Body of pancreas (tissue), 4 donors: ENCODE data around the gene ZRANB1. TPM values are rescaled to one million over a fixed set of nuclear protein-coding genes. Genes with fewer than 3 reads are reported as not detected.

ENCODE experiments used
- ATAC-seq: fragments of 150-250 bp; one replicate; pipeline ENCODE4 v1.9.1; 2016
- DNase-seq, 4 donors: peaks; one replicate each; pipeline ENCODE4 v3.0.0-alpha.2; 2019
- H3K27ac ChIP-seq, 4 donors: fragments of 200-600 bp; sonication (generic); 1 replicate in 3 of 4; 2 replicates in 1 of 4; pipeline versions ENCODE4 v1.5.1 to v1.6.1; 2016 to 2019; ENCODE audit warnings: mild to moderate bottlenecking in 1 of 4, mixed read lengths in 1 of 4, moderate library complexity in 1 of 4
- H3K27me3 ChIP-seq, 2 donors: fragments of 200-600 bp; sonication (generic); one replicate each; pipeline ENCODE4 v1.6.0; 2016; ENCODE audit warnings: mild to moderate bottlenecking in 1 of 2
- H3K36me3 ChIP-seq, 2 donors: fragments of 200-600 bp; sonication (generic); replicated peaks in 1 of 2; 2 replicates each; pipeline ENCODE4 v1.5.1; 2016; ENCODE audit warnings: low read depth in 2 of 2; ENCODE audit not compliant: insufficient read depth in 1 of 2
- H3K4me1 ChIP-seq: fragments of 200-600 bp; sonication (generic); one replicate; pipeline ENCODE4 v1.6.0; 2016
- H3K4me3 ChIP-seq, 2 donors: fragments of 200-600 bp; sonication (generic); 1 replicate in 1 of 2; 2 replicates in 1 of 2; pipeline ENCODE4 v1.5.1; 2016 to 2019
- H3K9me3 ChIP-seq, 3 donors: fragments of 200-600 bp; sonication (generic); 1 replicate in 2 of 3; 2 replicates in 1 of 3; pipeline ENCODE4 v1.5.1; 2016
- CTCF ChIP-seq, 7 experiments: fragments of 450-650 bp in 4 of 7; fragments of 200-600 bp in 3 of 7; sonication (generic) in 3 of 7; IDR thresholded peaks; one replicate each; pipeline ENCODE4 v1.5.1; 2016 to 2019; ENCODE audit warnings: antibody characterized with exemption in 7 of 7
- POLR2A ChIP-seq, 3 donors: fragments of 450-650 bp; IDR thresholded peaks; one replicate each; pipeline ENCODE4 v1.6.1; 2016; ENCODE audit warnings: antibody characterized with exemption in 3 of 3, mild to moderate bottlenecking in 2 of 3
- WGBS, 2 donors: methylation state at CpG; one replicate each; pipeline ENCODE4 v1.1.5; 2017; 5-methylcytosine and 5-hydroxymethylcytosine counted together
- intact Hi-C: fragments of 100-400 bp; cut with DNase I; formaldehyde crosslinking; loops from one replicate; pipeline ENCODE4 v1.15.1; 2023
- total RNA-seq, 2 donors: library from RNA; depleted of rRNA; stranded (reverse); fragments of >200 nt; gene quantifications; one replicate each; pipeline ENCODE4 v1.1.0, GENCODE V29; 2016

Gene ZRANB1
- 10 to 100 TPM; 12.2 to 21.1 TPM for total RNA-seq

GRCh38 chr10:124941823-124942222, at the start of gene ZRANB1:
ZRANB1 (plus strand) TSS chr10:124942123; CDS start chr10:124942494, 371 bp downstream.
- no peak for ATAC-seq
- Histone ChIP-seq H3K4me3 (no peak within 1 kb of the TSS), H3K9me3 (no peaks in the 10 kb centered on the region), H3K36me3 (no peaks in the 10 kb centered on the region), H3K27me3 (no peaks in the 10 kb centered on the region), H3K27ac (peak within 1 kb of the TSS in 2 of 4 donors; percentile 2 to 16), H3K4me1 (peaks cover 50% of the 10 kb centered on the region)
- 66 to 76% methylated on average over 4 of the region's 4 CpGs for WGBS, 2 donors
- intact Hi-C loops = no loop called here
- no peak for DNase-seq
- no peak for TF ChIP-seq CTCF (IDR thresholded peaks at IDR 0.05)
- TF ChIP-seq POLR2A (IDR thresholded peaks at IDR 0.05) = no peak

DNA sequence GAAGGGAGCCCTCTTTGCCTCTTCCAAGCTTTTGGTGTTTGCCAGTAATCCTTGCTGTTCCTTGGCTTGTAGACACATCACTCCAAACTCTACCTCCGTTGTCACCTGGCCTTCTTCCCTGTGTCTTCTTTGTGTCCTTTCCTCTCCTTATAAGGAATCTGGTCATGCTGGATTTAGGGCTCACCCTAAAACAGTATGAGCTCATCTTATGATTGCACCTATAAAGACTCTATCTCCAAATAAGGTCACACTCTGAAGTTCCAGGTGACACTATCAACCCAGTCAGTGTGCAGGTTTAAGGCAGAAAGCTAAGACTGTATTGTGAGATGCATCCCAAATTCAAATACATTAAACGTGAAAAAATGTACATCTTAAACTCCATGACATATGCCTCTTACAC, 49.0 kb upstream of the ZRANB1 start:
- intact Hi-C loops = no loop called here
- no peaks in the 10 kb centered on the region for H3K36me3 ChIP-seq
- DNase-seq (no peak), ATAC-seq (no peak)
- WGBS, 2 donors = 52 to 84% methylated on average over 2 of the region's 2 CpGs
- H3K4me3 ChIP-seq = no peak overlapping the region
- H3K27ac ChIP-seq = no peak overlapping the region
- H3K4me1 ChIP-seq = no peaks in the 10 kb centered on the region
- H3K27me3 ChIP-seq = no peaks in the 10 kb centered on the region
- TF ChIP-seq POLR2A (IDR thresholded peaks at IDR 0.05) (no peak), CTCF (IDR thresholded peaks at IDR 0.05) (no peak)
- H3K9me3 ChIP-seq = no peaks in the 10 kb centered on the region

DNA sequence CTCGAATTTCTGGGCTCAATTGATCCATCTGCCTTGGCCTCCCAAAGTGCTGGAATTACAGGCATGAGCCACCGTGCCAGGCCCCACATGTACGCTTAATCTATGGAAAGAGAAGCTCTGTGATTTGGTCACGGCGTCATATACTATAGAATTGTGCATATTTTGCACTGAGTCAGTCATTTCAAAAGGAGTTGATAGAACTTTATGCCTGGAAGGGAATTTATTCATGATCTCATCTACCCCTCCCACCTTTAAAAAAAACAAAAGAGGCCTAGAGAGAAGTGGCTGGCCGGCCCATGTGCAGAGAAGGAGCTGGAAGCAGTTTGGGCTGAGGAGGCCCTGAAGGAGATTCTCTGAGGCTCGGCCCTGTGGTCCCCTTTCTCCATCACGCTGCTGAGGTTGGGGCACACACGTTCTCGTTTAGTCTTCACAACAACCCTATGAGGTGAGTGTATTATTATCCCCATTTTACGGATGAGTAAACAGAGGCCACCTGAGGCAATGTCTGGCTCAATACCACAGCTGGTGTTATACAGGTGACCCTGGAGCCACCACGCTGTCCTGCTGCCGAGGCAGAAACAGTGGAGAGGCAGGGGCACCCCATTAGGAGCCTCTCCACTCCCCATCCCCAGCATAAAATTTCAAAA, 47.2 kb upstream of the ZRANB1 start:
- Histone ChIP-seq H3K27ac (no peak overlapping the region), H3K4me3 (no peak overlapping the region), H3K9me3 (no peaks in the 10 kb centered on the region), H3K4me1 (peaks cover 5% of the 10 kb centered on the region), H3K36me3 (no peaks in the 10 kb centered on the region), H3K27me3 (no peaks in the 10 kb centered on the region)
- DNase-seq (no peak), ATAC-seq (no peak)
- 83 to 90% methylated on average over 12 to 13 of the region's 13 CpGs for WGBS, 2 donors
- TF ChIP-seq CTCF (IDR thresholded peaks at IDR 0.05) (no peak), POLR2A (IDR thresholded peaks at IDR 0.05) (no peak)
- intact Hi-C loops = no loop called here

- ATAC-seq (no peak), DNase-seq (no peak)
- Histone ChIP-seq H3K4me3 (no peak overlapping the region), H3K27ac (no peak overlapping the region), H3K36me3 (no peaks in the 10 kb centered on the region), H3K27me3 (no peaks in the 10 kb centered on the region), H3K9me3 (no peaks in the 10 kb centered on the region), H3K4me1 (peaks cover 5% of the 10 kb centered on the region)
- intact Hi-C loops = no loop called here
- TF ChIP-seq CTCF (IDR thresholded peaks at IDR 0.05) = no peak
- no peak for TF ChIP-seq POLR2A (IDR thresholded peaks at IDR 0.05)
- 47 to 52% methylated on average over 4 of the region's 4 CpGs for WGBS, 2 donors
Observed at GRCh38 chr10:124896751-124897150, 45.2 kb upstream of the ZRANB1 start.

DNA sequence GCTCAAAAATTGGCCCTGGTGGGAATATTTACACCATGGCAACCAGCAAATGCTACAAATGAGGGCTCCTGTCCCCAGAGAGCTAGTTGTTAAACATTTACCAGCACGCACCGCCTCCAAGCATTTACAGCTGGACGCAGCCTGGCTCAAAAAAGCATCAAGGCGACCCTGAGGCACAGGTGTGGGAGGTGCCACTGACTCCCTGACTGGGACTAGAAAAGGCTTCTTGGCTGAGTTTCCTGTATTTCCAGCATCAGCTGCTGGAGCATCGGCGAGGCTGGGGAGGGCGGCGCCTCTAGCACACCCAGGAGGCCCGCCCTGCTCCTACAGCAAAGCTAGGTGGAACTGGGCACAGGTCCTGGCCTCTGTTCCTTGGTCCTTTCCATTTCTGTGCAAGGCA, 43.5 kb upstream of the ZRANB1 start:
- Histone ChIP-seq H3K27me3 (no peaks in the 10 kb centered on the region), H3K4me1 (peaks cover 5% of the 10 kb centered on the region), H3K9me3 (no peaks in the 10 kb centered on the region), H3K4me3 (no peak overlapping the region), H3K36me3 (no peaks in the 10 kb centered on the region), H3K27ac (no peak overlapping the region)
- TF ChIP-seq CTCF (IDR thresholded peaks at IDR 0.05) = no peak
- intact Hi-C loops = no loop called here
- ATAC-seq (no peak), DNase-seq (peak in 3 of 4 donors; percentile 53 to 71 (median 60))
- 19 to 31% methylated on average over 9 of the region's 9 CpGs for WGBS, 2 donors
